ENCODE measurements around the gene MTUS2.
A peak's percentile ranks its signal among the peaks of the same experiment; 100 is the strongest.

MTUS2 gene

GRCh38 chr13:29464105-29464679 lies 644.1 kb downstream of the MTUS2 start:
- DNase-seq, result no peak

GRCh38 chr13:29465741-29466293 lies 645.7 kb downstream of the MTUS2 start:
- DNase-seq, result no peak

- DNase-seq, result no peak
Measured at GRCh38 chr13:29471551-29471950, 651.4 kb downstream of the MTUS2 start.

GRCh38 chr13:29472332-29472961 lies 652.3 kb downstream of the MTUS2 start:
- peak; percentile 39 for DNase-seq

- no peak for DNase-seq
Measured at GRCh38 chr13:29473166-29473565, 653.0 kb downstream of the MTUS2 start.

- DNase-seq, result no peak
Measured at GRCh38 chr13:29474991-29475390, 654.9 kb downstream of the MTUS2 start.

- no peak for DNase-seq
Measured at GRCh38 chr13:29476046-29476445, 655.9 kb downstream of the MTUS2 start.

GRCh38 chr13:29479716-29480492 lies 659.8 kb downstream of the MTUS2 start:
- no peak for DNase-seq

- DNase-seq, result no peak
Measured at GRCh38 chr13:29480893-29481525, 660.9 kb downstream of the MTUS2 start.

GRCh38 chr13:29481603-29482002 lies 661.5 kb downstream of the MTUS2 start:
- no peak for DNase-seq

- no peak for DNase-seq
Measured at GRCh38 chr13:29482504-29482903, 662.4 kb downstream of the MTUS2 start.

GRCh38 chr13:29483211-29483610 lies 663.1 kb downstream of the MTUS2 start:
- no peak for DNase-seq

- DNase-seq, result no peak
Measured at GRCh38 chr13:29483623-29484022, 663.5 kb downstream of the MTUS2 start.

GRCh38 chr13:29484236-29484635 lies 664.1 kb downstream of the MTUS2 start:
- no peak for DNase-seq

GRCh38 chr13:29484796-29485195 lies 664.7 kb downstream of the MTUS2 start:
- DNase-seq, result no peak

GRCh38 chr13:29486551-29486950 lies 666.4 kb downstream of the MTUS2 start:
- no peak for DNase-seq

- no peak for DNase-seq
Measured at GRCh38 chr13:29487466-29488454, 667.6 kb downstream of the MTUS2 start.

- no peak for DNase-seq
Measured at GRCh38 chr13:29489650-29490560, 669.8 kb downstream of the MTUS2 start.

GRCh38 chr13:29490561-29490885 lies 670.4 kb downstream of the MTUS2 start:
- DNase-seq, result no peak

- no peak for DNase-seq
Measured at GRCh38 chr13:29491248-29491647, 671.1 kb downstream of the MTUS2 start.

GRCh38 chr13:29493796-29494195 lies 673.7 kb downstream of the MTUS2 start:
- DNase-seq, result no peak
